GM12873 (cell line): ENCODE results near the gene CCDC9B.

ENCODE experiments used
- CTCF ChIP-seq: IDR thresholded peaks from 2 replicates; pipeline ENCODE4 v1.5.1; 2012; ENCODE audit warnings: low read depth, mild to moderate bottlenecking, moderate library complexity, low read length, control low read depth; ENCODE audit not compliant: insufficient read depth; ENCODE audit errors: missing control alignments

Gene CCDC9B

GRCh38 chr15:40364251-40364650 is 23.5 kb upstream of the CCDC9B start:
- no peak for TF ChIP-seq CTCF

DNA sequence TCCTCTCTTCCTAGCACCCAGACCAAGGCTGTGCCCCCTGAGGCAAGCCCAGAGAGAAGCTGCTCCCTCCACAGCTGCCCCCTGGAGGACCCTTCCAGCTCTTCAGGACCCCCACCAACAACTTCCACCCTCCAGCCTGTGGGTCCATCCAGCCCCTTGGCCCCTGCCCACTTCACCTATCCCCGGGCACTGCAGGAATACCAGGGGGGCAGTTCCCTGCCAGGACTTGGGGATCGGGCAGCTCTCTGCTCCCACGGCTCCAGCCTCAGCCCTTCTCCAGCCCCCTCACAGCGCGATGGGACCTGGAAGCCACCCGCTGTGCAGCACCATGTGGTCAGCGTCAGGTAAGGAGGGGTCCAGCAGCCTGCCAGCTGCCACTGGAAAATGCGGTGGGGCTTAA is 22.9 kb upstream of the CCDC9B start:
- TF ChIP-seq CTCF: no peak

DNA sequence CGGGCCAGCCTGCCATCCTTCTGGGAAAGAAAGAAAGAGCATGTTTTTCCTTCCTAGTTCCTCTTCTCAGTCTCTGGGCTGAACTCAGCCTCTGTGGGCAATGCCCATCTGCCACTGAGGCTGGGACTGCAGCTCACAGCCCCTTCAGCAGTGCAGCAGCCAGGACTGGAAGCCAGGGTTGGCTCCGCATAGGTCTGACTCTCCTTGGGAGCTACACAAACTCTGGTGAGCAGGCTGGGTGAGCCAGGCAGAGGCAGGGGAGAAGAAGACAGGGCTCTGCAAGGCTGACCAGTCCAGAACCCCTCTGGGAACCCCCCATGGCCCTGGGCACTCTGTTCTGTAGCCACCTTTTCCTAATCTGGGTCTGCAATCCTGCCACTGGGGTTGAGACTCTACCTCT is 20.9 kb upstream of the CCDC9B start:
- TF ChIP-seq CTCF: no peak

DNA sequence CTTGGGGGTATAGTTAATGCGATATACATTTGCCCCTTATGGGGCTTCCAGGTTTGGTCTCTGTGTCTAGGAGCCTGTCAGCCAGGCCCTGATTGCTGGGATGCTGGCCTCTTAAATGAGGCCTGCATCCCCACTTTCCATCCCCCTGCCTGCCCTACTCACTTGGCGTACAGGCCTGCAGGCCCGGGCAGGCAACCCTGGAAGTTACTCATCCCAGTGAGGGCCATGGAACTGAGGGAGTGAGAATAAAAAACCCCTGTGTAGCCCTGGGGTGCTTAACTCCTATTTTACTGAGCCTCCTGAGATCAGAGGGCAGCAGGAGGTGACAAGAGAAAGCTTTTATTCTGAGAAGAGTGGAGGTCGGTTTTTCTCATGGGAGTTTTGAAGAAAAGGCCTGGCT is 19.3 kb upstream of the CCDC9B start:
- TF ChIP-seq CTCF: no peak

DNA sequence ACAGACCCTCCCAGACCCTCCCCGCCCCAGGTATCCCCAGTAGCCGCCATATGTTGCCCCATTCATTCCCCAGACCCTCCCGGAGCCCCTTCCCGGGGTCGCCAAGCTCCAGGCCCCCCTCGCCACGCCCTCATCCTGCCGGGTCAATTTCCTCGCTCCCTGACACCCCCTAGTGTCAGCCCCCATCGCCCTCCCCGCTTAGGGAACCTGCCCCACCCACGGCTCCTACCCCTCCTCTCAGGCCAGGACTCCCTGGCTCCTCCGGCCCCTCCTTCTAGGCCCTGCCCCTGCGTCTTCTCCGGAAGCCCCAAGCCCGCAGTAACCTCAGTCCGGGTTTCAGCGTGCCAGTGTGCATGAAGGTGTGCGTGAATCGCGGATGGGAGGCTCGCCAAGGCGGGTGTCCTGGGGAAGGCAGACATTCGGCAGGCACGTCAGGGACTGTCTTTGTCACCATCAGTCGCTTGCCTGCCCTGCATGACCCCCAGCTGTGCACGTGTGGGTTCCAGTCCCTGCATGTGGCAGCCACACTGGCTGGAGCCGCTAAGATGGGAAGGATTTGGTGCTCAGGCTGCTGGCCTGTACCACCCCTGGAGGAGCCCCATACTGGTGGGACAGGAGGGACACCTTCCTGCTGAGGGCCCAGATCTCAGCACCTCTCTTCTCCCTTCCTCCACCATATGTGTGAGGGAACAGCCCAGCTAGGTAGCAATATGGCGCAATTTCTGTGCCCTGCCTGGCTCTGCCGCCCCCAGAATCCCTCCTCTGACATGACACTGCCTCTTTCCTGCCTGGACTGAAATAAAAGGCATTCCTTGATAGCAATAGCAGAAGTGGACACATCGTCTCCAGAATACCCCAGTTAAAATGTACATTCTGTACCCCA is 18.0 kb upstream of the CCDC9B start:
- TF ChIP-seq CTCF: peak; percentile 11

DNA sequence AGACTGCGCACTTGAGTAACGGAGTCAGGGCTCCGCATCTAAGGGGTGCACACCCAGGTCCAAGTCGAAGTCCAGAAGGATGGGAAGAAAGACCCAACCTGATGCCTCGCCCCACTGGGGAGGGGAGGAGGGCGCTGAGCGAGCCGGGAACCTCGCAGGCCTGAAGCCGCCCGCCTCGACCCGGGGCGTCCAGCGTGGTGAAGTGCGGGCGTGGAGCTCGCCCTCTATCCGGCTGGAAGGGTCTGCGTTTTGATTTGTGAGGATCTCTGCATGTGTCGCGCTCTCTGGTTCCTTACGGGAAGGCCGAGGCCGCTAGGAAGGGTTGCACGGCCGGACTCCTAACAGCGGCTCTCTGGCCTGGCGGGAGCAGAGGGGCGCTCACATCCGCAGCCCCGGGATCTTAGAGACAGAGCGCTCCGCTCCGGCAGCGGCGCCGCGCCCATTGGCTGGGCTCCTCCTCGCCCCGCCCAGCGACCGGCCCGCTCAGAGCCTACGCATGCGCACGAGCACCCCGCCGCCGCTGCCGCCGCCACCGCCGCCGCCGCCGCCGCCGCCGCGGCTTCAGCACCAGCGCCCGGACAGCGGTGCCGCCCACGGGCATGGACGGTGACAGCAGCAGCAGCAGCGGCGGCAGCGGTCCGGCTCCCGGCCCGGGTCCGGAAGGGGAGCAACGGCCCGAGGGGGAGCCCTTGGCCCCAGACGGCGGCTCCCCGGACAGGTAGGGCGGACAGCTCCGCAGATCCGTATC is 17.2 kb upstream of the CCDC9B start, which contains the start of gene DISP2:
Gene DISP2 (plus strand): TSS at position 497 of the 748 bp plus-strand sequence. CDS start 103 bp downstream, at position 600.
- TF ChIP-seq CTCF: no peak

GRCh38 chr15:40357246-40357645 is 16.5 kb upstream of the CCDC9B start:
- no peak for TF ChIP-seq CTCF
